GM18868 (cell line): ENCODE data around the gene PIGO.
A peak's percentile ranks its signal among the peaks of the same experiment; 100 is the strongest.

Experiments used
- ATAC-seq: cut with Tn5 transposase; IDR thresholded peaks from one replicate; pipeline ENCODE4 v1.9.1; 2021; ENCODE audit warnings: mild to moderate bottlenecking, moderate library complexity; ENCODE audit not compliant: unreplicated experiment

The PIGO gene

DNA sequence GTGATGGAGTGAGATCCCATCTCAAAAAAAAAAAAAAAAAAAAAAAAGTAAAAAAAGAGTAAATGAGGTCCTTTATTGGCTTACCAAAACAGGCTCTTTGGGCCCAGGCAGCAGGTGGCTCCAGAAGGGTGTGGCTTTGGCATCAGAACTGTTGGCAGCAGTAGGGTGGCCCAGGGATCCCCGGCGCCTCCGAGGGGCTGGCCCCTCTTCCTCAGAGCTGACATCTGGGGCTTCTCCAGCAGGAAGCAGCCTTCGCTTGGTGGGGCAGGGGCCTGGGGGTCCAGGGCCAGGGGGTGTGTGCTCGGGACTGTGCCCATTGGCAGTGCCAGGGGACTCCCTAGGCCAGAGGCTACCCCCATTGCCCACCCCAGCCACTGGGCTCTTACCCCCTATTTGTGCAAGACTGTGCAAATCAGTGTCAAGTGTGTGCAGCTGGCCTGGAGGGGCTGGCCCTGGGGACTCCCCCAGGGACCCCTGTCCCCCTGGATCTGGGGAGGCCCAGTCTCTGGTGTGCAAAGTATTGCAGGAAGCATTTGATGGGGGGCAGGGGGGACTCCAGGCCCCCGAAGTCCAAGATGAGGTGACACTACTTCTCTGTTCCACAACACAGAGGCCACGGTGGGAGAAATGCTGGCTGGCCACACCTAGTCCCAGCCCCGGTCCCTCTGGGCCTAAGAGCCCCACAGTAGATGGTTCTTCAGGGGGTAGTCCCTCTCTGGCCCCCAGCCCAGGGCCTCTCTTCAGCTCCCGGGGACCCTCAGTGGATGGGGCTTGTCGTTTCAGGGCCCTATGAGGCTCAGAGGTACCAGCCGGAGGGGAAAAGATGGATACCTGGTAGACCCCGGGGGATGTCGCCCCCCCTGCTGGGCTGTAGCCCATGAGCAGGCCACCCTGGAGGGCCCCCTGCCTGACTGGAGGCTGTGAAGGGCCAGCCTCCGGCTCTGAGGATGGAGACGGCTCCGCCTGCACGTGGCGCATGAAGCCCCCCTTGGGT is 11.2 kb upstream of the PIGO start:
- ATAC-seq, result no peak

GRCh38 chr9:35106343-35106730 is 9.9 kb upstream of the PIGO start:
- no peak for ATAC-seq

- no peak for ATAC-seq
These were observed 9.4 kb upstream of the PIGO start for GRCh38 chr9:35105571-35106342.

GRCh38 chr9:35105126-35105525 is 8.7 kb upstream of the PIGO start:
- ATAC-seq, result no peak

DNA sequence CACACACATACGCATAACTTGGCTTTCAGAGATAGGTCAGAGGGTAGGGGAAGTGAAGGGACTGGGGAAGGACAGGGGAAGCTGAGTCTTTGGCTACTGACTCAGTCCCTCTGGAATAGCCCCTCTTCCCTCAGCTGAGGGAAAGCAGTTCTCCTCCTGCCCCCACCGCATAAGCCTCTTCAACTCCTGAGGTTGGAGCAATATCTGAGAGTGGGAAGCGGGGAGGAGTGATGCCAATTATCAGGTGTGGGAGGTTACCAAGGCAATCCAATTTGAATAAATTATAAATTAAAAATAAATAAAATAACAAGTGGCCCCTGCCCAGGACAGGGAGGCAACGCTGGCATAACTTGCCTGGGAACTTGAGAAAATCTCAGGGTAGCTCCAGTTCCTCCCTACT is 8.2 kb upstream of the PIGO start:
- no peak for ATAC-seq

- ATAC-seq, result no peak
These were observed 7.3 kb upstream of the PIGO start for GRCh38 chr9:35103660-35104191.

DNA sequence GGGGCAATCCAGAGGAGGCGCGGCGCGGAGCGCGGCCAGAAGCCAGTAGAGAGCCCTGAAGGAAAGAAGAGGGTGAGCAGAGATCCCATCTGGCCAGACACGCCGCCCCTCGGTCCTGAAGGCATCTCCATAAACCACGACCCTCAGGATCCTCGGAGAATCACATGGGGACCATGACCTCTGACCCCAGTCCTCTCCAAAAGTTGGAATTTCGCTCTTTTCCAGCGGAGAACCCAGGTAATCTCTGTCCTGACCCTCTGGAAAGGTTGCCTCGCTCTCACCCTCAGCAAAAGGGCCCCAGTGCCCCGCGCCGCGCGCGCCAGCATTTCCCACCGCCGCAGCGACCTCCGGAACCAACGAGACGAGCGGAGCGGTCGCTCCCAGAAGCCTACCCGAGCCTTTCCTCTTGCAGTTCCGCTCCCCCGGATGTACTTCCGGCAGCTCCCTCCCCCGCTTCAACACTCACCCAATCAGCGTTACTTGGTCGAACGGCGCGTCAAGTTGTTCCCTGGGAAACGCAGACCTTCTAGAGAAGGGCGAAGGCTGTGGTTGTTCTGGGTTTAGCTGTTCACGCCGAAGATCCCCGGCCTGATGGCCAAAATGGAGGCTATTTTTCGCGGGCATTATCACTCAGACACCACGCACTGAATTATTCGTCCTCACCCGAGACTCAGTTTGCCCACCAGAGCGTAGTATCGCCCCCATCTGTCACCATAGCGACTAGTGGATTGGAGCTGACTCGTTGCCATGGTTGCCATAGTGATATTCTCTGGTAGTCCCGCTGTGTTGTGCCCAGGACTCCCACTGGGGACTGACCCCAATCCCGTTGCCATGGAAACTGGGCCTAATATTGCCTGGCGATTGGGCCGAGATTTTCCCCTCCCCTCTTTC is 6.6 kb upstream of the PIGO start, which contains the start of gene STOML2:
Gene STOML2 (minus strand): TSS at position 363 of the 891 bp plus-strand sequence. CDS start 37 bp downstream, at position 326.
- peak; percentile 96 for ATAC-seq

GRCh38 chr9:35102465-35102768 is 6.0 kb upstream of the PIGO start:
- ATAC-seq, result no peak

GRCh38 chr9:35097573-35097972 is 1.2 kb upstream of the PIGO start:
- no peak for ATAC-seq

DNA sequence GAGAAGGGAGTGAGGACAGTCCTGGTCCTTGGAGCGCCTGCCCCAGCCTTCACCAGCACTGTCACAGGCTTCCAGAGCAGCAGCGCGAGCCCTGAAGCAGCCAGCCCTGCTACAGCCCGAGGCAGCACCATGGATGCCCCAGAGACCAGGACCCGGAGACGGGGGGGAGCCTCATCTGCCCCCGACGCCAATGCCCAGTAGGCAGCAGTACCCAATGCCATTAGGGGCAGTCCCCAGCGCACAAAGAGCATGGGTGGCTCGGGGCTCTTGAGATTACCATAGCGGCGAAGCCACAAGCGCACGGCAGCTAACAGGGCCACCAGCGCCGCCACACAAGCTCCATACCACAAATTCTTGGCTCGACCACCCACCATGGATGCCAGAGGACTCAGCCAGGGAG is 4.9 kb downstream of the PIGO start:
- ATAC-seq, result no peak

- ATAC-seq, result no peak
These were observed 7.0 kb downstream of the PIGO start for GRCh38 chr9:35089434-35089833.

DNA sequence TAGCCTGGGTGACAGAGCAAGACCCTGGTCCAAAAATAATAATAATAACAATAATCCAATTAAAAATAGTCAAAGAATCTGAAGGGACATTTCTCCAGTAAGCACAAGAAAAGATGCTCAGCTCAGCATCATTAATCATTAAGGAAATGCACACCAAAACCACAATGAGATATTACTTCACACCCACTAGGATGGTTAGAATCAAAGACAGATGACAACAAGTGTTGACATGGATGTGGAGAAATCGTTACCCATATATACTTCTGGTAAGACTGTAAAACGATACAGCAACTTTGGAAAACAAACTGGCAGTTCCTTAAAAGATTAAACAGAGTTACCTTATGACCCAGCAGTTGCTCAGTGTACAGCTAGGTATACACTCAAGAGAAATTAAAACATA is 11.3 kb downstream of the PIGO start:
- ATAC-seq, result no peak

DNA sequence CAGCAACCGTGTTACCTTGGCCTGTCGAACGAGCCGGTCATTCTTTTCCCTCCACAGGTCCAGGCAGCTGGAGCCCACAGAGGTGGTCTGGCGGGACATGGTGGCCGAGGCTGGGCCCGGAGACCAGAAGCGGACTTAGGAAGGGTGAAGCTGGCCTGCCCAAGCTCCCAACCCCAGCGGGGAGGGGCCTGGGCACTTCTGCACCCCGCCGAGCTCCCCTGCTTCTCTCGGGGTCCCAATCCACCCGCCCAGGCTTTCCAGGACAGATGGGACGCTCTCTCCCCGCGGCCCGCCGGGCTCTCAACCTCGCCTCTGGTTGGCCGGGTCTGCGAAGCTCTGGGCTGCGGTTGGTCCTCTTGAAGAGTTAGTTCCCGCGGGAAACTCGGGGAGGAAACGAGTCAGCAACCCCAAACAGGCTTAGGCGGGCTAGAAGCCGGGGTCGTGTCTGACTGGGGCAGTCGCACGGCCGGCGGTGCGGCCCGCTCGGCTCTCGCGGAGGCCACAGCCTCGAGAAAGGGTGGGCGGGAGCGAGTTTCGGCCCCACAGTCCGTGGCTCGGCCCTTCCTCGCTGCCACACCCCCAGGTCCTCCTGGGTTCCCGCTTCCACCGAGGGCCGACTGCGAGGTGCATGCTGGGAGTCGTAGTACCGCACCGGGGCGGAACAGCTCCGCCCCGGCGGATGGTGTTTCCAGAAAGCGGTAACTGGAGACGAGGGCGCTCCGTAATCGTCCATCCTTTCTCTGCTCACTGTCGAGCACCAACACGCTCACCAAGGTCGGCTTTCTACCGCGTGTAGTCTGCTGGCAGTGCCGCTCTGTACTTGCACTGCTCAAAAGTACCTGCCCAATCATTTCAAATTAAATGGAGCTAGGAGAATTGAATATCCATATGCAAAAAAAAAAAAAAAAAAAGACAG is 16.7 kb downstream of the PIGO start, which contains the start of gene FANCG:
Gene FANCG (minus strand): TSS at position 517 of the 916 bp plus-strand sequence. CDS start 418 bp downstream, at position 99.
- peak; percentile 93 for ATAC-seq

DNA sequence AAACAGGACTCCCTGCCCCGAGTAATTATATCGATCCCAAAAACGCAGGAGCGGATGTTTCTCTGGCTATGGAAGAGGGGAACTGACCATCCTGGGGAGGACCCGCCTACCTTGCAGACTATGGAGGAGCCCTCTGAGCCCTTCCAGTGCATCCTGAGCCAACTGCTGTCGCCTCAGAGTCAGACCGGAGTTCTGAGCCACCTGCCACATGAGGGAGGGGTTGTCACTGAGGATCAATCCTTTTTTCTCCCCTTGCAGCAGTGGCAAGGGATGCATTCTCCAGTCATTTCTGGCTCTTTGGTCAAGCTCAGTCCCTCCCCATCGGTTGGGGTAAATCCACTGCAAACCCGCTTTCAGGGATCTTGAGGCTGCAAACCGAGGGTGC is 17.4 kb downstream of the PIGO start:
- no peak for ATAC-seq

- ATAC-seq, result no peak
These were observed 18.3 kb downstream of the PIGO start for GRCh38 chr9:35078066-35078465.

GRCh38 chr9:35076848-35077247 is 19.5 kb downstream of the PIGO start:
- ATAC-seq, result no peak

DNA sequence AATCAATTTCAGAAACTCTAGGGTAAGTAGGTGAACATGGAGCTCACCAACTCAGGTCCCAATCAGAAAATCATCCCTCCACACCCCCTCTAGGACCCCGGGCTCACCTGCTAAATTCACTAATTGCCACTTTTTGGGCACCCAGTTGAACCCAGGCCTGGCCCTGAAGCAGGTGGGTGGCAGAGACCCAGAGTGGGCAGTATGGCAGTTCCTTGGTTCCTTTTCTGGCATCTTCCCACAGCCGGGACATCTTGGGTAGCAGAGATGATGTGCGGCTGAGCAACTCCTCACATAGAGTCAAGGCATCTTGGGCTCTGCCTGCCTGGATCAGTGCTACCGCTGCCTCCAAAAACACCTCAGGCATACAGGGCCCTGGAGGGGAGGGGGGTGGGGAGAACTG is 21.0 kb downstream of the PIGO start:
- no peak for ATAC-seq

DNA sequence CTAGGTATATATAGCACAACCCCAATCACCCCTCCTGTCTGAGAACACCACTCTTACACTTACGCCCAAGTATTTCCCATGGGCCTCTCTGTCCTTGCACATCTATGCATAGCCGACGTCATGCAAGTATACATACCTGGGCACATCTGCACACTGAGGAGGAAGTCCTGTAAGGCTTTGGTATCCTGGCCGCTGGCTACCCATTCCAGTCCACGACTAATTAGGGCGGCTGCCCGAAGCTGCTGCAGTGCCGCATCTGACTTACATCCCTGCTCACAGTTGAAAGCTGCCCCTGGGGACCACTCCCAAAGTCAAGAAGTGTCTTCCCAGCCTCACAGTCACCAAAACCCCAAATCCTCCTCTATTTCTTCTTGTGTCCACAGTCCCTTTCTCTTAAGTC is 21.6 kb downstream of the PIGO start:
- ATAC-seq, result no peak

DNA sequence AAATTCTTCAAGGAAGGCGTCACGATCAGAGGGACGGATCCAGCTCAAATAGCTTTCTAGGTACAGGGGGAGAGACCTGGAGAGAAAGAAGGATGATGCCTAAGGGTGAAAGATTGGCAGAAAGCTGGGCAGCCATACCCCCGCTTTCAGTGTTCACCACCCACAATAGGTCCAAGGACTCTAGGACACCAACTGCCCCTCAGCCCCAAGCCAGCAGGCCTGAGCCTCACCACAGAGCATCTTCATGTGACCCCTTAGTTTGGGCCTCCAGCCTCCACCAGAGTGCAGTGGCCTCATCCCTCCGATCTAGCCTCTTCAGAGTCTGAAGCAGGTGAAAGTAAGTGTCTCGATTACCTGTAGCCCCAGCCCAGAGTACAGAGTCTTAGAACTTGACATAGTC is 22.2 kb downstream of the PIGO start:
- no peak for ATAC-seq

- ATAC-seq, result no peak
These were observed 23.1 kb downstream of the PIGO start for GRCh38 chr9:35073279-35073612.
